Stimulated activated CD8-positive, alpha-beta memory T cell treated with anti-CD3 and anti-CD28 coated beads, Interleukin-15, amount 100 ng/mL, for 48 hours (primary cell): Measurements from ENCODE around the gene TRIM17.

Experiments used
- DNase-seq, 2 donors: peaks; one replicate each; pipeline ENCODE4 v3.0.0-alpha.2; 2020; ENCODE audit warnings: low read depth in 2 of 2

Gene TRIM17

DNA sequence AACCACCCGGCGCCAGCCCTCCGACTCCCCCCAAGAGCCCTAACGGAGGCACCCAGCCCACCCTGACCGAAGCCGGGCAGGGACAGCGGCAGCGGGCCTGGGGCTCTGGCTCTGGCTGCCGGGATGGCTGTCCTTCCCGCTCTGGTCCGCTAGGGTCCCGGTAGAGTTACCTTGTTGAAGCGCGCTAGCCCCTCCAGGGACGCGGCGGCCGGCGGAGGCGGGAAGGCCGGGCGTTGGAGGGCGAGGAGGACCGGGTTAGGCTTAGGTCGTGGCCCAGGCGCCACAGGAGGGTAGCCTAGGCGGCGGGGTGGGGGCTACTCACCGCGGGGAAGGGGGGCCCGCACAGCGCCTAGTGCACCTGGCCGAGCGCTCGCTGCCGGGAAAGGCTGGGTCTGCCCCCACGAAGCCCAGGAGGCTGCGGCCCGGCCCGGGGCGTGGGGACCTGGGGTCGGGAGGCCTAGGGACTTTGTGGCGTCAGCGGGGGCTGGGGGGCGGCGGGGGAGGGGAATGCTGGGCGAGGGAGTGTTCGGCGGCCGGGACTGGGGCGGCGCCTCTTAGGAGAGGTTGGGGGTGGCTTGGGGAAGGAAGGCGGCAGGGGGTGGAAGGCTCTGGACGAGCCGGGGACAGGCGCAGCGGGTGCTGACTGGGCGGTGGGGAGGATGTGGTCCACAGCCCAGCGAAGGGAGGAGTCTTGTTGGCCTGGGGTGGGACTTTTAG lies at the start of gene TRIM17:
TRIM17 (minus strand) TSS at position 645 of the 717 bp plus-strand sequence. CDS start 1,789 bp downstream, outside the sequence.
- peak in 1 of 2 donors; percentile 30 for DNase-seq

DNA sequence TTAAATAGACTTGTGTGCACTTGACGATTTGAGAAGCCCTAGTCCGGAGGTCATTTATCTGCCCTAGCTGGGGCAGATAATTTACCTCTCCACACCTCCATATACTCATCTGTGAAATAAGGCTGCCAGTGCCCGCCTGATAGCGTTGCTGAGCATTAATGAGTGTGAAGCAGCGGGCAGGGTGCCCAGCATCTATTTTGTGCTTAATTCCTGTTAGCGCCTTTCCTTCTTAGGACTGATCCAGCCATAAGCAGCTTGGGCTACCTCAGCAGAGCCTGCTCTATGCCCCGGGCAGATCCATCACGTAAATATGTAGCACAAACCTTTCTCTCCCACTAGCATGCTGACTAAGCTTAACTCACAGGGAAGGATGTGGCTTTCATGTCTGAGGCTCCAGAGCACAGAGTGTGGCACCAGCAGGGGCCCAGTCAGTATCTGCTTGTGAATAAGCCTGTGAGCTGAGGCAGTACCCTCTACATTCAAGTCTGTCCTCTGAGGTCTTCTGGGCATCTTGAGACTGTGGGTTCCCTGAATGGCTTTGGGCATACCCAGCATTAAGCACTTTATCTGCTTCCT lies 49.0 kb upstream of the TRIM17 start:
- DNase-seq, result no peak

DNA sequence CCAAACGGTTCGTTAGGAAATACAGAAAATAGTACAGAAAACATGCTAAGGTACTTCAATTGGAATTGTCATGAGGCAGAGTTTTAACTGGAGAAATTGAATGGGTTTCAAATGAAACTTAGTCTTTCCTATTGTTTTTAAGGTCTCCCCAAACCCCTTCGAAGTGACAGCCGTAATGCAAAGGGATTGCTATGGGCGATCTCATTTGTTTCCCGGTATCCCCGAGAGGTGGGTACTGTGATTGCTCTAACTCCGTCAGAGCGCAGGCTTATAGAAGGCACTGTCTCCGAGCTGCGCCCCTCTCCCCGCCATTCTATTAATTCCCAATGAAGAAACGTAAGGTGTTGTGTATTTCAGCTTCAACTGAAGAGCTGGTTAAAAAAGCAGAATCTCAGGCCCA lies 48.5 kb upstream of the TRIM17 start:
- no peak for DNase-seq

DNA sequence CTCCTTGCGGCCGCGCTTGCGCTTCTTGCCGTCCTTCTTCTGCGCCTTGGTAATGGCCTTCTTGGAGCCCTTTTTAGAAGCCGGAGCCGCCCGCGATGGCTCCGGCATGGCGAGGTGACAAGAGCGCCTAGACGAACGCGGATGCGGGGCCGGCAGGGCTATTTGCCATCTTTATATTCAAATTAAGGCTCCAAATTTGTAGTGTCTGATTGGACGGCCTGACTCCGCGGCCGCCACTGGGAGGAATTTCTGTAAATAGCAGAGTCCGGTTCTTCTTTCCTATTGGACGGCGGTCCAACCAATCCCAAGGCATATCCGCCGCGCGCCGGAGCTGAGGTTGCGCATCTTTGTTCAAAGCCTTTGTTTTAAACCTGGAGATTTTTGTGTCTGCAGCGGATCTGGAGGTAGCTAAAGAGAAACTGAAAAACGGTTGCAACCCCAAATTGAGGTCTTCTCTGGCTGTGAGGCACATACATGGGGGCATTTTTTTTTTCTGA lies 47.9 kb upstream of the TRIM17 start:
- DNase-seq, result peak; percentile 81 to 84

GRCh38 chr1:228463559-228464455 lies 47.1 kb upstream of the TRIM17 start:
- DNase-seq, result peak; percentile 72 to 73

DNA sequence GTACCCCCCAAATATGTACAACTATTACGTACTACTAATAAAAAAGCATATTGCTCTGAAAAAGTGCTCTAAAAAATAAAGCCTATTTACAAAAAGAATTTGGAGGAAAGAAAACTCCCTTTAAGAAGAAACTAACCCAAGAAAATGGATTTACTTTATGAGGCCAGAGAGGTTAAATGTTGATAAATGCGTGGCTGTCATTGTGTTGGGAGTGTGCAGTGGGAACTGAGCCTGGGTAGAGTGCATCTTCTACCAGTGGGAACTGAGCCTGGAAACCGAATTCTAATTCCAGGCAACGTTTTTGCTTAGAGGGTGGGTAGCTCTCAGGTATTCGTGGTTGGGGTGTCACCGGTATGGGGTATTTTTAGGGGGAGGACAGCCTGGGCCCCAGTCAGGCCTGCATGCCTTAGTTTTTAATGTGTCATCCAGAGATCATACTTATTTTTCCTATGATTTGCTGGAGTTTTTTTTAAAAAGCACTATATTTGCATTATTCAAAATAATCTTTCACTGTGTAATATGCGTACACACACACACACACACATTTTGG lies 46.4 kb upstream of the TRIM17 start:
- no peak for DNase-seq

GRCh38 chr1:228462560-228462959 lies 45.9 kb upstream of the TRIM17 start:
- DNase-seq, result no peak

- no peak for DNase-seq
These were observed 44.2 kb upstream of the TRIM17 start for GRCh38 chr1:228460821-228461220.

- peak; percentile 43 to 55 for DNase-seq
These were observed 42.7 kb upstream of the TRIM17 start for GRCh38 chr1:228459091-228459993.

- peak; percentile 76 to 78 for DNase-seq
These were observed 40.9 kb upstream of the TRIM17 start for GRCh38 chr1:228457396-228458176.

DNA sequence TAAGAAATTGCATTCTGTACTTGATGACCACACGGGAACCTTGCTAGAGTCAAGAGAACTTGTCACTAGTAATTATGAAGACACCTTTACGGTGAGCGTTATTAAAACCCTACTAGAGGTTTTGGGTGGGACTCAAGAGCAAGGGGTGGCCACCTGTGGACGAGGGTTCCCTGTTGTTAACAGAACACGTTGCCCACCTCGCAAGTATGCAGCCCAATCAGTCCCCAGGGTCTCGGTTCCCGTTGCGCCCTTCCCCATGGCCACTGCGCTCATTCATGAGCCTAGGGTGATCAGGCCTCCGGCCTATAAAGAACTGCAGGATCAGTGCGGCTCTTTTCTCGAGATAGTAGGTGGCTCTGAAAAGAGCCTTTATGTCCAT lies 40.3 kb upstream of the TRIM17 start:
- DNase-seq, result no peak

GRCh38 chr1:228456252-228457016 lies 39.8 kb upstream of the TRIM17 start:
- DNase-seq, result no peak

DNA sequence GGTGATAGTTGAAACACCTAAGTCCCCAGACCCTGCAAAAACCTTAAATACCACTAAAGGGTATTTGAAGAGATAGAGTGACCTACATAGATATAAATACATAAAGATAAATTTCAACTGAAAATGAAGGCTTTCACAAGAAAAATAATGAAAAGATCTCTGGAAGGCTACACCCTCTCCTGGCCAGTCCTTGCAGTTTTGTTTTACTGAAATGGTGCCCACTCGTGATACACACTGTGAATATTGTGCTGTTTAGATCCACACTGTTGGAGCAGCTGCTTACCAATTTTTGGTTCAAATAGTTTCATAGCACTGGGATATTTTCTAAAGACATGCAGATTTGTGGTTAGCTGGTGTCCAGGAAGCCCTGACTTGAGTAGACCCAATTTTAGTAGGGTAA lies 39.1 kb upstream of the TRIM17 start:
- no peak for DNase-seq

GRCh38 chr1:228454238-228454637 lies 37.6 kb upstream of the TRIM17 start:
- no peak for DNase-seq

GRCh38 chr1:228453614-228454013 lies 37.0 kb upstream of the TRIM17 start:
- DNase-seq, result no peak

- no peak for DNase-seq
These were observed 36.4 kb upstream of the TRIM17 start for GRCh38 chr1:228453022-228453560.

DNA sequence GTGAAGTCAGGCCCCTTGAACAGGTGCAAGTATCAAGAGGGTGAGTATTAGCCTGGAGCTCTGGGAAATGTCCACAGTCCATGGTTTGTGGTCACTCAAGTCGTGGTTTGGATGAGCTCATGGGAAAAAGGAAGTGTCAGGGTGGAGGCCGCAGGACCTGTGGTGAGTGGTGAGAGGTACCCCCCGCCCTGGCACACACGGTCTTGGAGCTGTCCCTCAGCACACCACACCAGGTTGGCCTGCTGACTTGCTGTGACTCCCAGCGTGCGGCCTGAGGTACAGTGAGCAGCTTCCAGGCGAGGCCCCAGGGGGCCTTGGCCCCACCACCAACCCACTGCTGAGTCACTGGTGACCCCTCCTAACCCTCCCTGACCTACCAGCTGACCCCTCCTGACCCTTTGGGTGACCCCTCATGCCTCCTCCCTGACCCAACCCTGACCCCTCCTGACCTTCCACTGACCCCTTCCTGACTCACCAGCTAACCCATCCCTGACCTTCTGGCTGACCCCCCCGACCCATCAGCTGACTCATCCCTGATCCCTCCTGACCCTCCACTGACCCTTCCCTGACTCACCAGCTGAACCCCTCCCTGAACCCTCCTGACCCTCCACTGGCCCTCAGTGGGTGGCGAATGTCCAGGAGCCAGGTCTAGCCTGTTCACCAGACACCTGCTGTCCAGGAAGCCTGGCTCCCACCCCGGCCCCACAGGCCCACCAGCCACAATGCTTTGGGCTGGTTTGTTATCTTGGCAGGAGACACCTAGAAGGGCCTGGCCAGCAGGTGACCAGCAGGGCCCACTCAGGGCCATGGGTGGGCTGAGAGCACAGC lies 35.7 kb upstream of the TRIM17 start:
- DNase-seq, result no peak

DNA sequence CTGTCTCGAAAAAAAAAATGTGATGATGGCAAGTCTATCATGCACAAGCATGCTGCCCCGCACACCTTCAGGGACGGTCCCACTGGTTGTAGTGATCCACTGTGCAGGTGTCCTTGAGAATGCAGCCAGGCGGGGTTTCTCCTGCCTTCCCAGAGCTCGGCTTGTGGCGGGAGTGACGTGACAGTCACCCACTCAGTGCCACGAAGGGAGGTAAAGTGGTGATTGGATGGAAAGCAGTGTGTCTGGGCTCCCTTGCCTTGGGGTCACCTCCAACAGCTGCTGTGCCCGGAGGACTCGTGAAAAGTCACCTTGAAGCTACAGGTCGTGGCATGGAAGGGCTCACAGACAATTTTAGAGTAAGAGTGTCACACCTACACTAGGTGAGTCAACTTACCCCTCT lies 33.5 kb upstream of the TRIM17 start:
- DNase-seq, result no peak
